Measurements from ENCODE around the gene ODF2.

GRCh38 chr9:128473104-128473503 lies 17.3 kb downstream of the ODF2 start:
- TF ChIP-seq ATF3 (IDR thresholded peaks at IDR 0.05), result no peak
- TF ChIP-seq EZH2 (IDR thresholded peaks at IDR 0.05), result no peak
- TF ChIP-seq CTCF (IDR thresholded peaks at IDR 0.05 in 2 of 3, conservative IDR thresholded peaks at IDR 0.05 in 1 of 3; ENCODE audit: borderline replicate concordance in 1 of 3, insufficient read depth in 1 of 3, low read depth in 2 of 3, low read length in 2 of 3), result no peak
- TF ChIP-seq POLR2A (IDR thresholded peaks at IDR 0.05; ENCODE audit: borderline replicate concordance, extremely low read depth, insufficient read depth, insufficient read length), result no peak
